GM19099 (cell line): ENCODE measurements around the gene DDRGK1.

Experiments used
- POLR2A ChIP-seq: IDR thresholded peaks from 3 replicates; pipeline ENCODE4 v1.6.1; 2011; ENCODE audit warnings: low read depth; ENCODE audit not compliant: insufficient read length; ENCODE audit errors: extremely low read depth

DDRGK1 gene

DNA sequence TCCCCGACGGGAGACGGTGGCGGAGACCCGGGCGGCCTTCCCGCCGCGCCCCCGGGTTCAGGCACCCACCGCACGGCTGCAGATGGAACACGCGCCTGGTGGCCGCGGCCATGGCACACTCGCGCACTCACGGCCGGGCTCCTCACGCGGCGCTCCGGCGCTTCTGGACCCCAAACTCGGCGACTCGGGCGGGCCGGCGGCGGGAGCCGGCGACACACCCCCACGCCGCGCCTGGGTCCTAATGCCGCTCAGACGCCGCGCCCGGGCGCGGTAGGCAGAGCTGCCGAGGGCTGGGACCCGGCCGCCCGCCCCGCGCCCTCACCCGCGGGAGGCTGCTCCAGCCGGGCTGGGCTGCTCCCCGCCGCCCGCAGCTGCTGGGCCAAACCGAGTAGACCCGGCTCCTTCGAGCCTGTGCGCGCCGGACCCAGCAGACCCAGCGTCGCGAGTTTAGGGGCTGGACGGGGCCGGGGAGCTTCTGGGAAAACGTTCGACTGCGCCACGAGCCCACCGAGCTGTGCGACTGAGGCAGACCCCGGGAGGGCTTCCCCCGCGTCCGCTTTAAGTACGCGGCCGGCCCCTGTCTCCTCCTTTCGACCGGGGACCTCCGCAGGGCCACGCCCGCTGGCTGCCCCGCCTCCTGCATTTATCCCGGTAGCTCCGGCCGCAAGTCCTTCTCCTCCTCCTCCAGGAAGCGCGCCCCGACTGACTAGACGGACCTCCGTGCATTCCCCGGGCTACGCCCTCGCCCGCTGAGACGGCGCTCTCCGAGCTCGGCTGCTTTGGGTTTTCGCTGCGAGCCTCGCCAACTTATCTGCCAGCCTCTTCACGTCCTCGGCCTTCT lies 34.8 kb upstream of the DDRGK1 start, which contains the start of gene SLC4A11:
TSS of gene SLC4A11 (minus strand) at position 165 of the 841 bp plus-strand sequence. CDS start at position 112, 53 bp downstream.
- no peak for TF ChIP-seq POLR2A

DNA sequence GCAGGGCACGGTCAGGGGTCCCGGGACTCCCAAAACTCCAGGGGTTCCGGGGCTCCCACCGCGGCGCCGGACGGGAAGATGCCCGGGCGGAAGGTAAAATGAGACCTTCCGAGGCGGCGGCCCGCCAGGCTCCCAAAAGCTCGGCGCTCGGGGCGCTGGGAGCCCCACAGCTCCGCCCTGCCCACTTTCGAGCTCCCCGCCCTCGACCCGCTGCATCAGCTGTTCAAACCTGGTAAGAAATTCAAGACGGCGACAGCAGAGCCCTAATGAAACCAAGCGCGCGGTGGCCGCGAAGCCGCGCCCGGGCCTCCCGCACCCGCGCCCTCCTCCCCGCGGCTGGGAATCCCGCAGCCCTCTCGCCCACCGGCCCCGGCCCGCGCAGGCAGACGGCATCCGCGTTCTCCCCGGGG lies 34.1 kb upstream of the DDRGK1 start:
- TF ChIP-seq POLR2A, result no peak

DNA sequence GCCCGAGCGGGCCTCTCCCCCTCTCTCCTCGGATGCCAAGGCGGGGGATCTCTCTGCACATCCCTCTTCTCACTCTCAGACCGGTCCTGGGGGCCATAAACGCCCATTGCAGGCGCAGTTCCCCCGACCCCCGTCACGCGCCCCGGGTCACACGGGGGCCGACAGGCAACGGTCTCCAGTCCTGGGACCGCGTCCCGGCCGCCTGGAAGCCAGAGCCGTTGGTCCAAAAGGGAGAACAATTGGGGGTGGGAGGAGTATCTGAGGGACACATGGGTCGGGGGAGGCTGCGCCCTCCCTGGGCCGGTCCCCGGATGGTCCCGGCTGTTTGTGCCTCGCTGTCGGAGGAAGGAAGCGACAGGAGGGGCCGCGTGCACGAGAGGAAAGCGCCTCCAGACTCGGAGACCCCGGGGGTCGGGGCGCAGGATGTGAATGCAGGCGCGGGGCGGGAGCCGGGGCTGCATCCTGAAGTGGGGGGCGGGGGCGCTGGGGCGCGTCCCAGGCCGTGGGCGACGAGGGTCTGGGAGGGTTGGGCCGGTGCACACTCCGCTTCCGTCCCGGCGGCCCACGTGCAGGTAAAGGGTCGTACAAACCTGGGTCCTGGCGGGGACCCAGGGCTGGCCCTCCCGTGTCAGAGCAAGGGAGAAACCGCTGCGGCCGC lies 33.6 kb upstream of the DDRGK1 start:
- TF ChIP-seq POLR2A, result no peak

DNA sequence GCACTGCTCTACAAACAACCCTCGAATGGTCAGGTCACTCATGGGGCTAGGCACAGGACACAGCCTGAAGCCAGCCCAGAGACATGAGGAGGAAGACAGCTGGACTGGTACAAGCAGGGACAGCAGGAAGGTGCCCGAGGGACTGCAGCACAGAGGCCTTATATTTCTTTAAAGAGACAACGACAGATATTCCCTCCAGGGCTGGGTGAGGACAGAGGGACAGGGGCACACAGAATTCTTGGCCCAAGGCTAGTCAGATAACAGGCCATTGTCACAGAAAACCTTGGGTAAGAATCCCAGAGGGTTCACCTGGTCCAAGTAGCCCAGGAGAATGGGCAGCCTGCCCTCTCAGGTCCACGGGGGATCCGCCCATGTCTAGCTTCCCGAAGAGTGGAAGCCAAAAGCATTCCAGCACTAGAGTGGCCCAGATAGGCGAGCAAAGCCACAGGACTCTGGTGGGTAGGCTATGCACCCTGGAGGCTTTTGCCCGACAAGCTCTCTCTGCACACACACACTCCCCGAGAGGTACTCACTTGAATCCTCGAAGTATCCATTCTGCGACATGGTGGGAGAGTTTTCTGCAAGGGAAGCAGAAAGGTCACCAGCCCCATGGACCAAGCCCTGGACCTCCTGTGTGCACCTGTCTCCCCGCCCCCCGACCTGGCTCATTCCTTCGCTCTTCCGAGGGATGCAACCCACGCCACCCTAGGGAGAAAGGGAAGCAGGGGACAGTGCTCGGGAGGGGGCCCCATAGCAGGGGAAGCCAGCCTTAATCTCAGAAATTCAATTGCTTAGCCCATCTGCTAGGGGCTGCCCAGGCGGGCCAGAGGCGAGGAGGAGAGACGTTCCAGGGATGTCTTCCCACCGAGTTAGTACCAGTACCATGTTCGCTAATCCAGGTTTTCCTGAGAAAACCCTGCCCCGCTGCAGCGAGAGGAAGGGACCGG lies 32.8 kb upstream of the DDRGK1 start:
- no peak for TF ChIP-seq POLR2A

DNA sequence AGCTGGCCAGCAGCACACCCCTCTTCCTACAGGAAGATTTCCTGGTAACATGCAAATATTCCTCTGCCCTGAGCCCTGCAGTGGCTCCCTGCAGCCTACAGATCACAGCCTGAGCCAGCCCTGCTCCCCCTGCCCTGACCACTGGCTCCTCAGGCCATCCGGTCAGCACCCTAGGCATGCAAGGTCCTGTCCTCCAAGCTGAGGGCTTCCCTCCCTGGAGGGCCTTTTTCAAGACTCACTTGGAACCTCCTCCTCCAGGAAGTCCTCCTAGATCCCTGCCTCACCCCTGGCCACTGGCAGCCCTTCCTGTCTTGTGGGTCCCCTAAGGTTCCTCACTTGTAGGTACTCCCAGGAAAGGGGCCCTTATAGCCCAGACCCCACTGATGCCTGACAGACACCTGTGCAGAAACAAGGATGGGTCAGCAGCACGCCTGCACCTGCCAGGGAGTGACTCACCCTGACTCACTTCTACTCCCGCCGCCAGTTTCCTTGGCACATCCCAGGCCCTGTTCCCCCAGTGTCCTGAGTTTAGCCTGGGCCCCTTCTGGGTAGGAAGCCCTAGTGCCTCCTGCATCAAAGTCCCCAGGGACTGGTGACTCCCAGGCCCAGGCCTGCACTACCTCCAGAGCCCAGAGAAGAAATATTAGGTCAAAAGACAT lies 31.3 kb upstream of the DDRGK1 start:
- TF ChIP-seq POLR2A, result no peak

DNA sequence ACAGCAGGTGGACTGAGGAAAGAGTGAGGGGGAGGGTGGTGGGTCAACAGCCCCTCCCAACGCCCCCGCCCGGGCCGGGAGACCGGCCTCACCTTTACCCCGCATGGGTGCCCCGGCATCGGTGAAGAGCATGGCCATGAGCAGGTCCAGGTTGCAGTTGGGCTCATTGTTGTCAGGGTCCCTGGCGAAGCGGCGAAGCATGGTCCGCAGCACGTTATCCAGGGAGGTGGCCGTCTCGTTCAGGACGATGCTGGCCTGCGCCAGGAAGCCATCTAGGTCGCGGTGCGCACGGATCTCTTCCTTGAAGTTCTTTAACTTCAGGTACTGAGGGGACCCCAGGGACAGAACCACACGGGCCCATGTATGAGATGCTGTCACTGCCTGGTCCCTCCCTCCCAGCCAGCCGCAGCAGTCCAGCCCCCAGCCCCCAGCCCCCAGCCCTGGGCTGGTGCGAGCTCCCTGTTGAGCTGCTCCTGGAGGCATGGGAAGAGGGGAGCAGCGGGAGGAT lies 29.6 kb upstream of the DDRGK1 start:
- no peak for TF ChIP-seq POLR2A

DNA sequence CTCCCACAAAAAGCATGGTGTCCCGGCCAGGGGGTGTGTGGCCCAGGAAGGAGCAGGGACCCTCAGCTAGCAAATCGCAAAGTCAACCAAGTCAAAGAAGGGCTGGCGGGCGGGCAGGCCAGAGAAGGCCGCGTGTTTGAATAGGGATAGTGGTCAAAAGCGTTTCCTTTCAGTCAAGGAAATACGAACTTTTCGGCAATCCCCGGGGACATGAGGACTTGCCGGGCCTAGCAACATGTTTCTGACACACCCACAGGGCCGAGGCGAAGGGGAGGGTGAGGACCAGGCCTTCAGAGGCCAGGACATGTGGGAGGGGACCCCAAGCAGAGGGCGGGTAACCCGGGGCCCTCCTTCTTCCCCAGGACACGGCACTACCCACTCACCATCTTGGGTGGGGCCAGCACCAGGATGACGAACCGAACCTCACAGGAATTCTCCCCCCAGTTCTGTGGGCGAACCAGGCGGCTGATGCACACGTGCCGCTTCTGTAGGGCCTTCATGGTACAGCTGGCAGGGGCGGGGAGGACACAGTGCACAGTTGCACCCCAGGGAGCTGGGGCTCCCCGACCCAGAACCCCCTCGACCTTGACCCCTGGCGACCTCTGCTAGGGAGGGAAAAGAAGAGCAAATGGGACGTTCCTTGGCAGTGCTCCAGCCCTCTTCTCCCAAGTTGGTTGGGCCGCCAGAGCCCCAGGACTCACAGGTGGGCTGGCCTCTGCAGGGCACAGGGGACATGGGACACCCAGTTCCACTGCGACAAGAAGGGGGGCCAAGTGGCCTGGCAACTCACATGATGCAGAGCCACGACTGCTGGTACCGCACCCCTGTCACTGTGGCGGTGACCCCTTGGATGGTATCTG lies 28.9 kb upstream of the DDRGK1 start:
- TF ChIP-seq POLR2A, result no peak

DNA sequence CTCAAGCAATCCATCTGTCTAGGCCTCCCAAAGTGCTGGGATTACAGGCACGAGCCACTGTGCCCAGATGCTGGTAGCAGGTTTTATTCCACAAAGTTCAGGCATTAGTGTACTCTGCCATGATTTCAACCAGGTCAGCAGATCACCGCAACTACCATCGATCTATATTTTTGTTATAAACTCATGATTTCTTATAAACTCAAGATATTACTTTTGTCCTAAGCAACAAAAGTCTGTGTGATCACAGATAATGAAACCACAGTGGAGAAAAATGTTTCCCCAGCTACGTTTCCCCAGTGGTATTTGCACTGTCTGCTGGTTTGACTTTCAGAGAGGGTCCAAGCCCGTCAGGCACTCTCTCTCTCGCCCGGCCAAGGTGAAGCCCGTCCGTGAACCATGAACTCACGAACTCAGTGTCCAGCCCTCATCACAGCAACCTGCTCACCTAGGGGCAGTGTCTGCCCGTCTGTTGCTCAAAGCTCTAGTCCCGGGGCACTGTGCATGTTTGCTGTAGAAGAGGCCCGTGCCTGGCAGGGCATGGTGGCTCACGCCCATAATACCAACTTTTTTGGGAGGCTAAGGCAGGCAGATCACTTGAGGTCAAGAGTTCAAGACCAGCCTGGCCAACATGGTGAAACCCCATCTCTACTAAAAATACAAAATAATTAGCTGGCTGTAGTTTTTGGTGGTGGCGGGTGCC lies 27.6 kb upstream of the DDRGK1 start:
- no peak for TF ChIP-seq POLR2A

DNA sequence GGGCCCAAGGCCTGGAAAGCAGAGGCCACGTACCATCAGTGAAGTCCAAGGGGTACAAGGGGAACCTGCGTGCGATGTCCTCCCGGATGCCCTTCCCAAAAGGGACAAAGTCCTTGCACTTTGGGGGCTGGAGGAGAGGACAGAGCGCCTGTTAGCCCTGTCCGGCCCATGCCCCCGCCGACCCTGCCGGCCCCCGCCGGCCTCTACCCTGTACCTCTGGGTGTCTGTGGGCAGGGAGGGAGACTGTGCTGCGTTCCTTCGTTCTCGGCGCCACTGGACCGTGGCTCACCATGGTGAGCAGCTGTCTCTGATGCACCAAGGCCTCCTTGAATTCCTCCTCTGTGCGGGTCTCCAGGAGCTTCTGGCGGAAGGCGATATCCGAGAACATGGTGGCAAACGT lies 26.6 kb upstream of the DDRGK1 start:
- no peak for TF ChIP-seq POLR2A

DNA sequence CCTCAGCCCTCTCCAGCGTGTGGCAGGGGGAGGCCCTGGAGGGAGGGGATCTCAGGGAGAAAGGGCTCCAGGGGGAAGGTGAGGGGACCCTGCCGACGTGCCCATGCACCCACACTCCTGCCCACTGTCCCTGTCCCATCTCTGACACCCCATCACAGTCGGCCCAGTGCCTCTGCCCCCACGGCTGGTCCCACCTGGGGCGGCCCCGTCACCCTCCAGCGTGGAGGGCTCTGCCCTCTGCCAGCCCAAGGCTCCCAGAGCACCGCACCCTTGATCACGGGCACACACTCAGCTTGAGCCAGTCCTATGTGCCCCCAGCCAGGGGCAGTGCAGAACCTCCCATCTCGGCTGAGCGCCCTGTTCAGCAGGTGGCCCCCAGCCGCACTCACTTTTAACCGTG lies 25.3 kb upstream of the DDRGK1 start:
- no peak for TF ChIP-seq POLR2A

DNA sequence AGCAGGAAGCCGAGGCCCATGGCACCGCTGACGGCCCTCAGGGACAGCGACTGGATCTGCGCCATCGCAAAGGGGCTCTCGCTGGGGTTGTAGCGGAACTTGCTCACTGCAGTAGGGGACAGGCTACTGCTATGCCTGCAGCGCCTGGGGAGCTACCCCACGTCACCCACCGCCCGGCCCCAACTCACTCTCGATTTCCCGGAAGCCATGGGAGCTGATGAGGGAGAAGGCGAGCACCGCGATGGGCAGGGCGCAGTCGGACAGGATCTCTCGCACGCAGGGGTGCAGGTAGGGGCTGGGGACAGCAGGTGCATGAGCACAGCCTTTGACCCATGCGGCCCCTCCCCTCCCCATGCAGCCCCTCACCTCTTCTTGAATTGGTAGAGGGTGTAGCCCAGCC lies 24.7 kb upstream of the DDRGK1 start:
- no peak for TF ChIP-seq POLR2A

DNA sequence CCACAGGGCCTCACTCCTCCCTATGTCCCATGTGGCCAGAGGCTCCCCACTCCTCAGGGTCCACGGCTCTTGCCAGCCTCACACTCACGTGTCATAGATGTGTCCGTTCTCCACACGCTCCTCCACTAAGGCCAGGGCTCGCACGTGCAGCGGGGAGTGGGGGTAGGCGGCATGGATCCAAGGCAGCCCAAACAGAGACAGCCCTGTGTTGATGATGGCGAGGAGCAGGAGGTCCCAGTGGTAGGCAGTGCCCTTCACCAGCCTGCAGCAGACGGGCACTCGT lies 24.2 kb upstream of the DDRGK1 start:
- no peak for TF ChIP-seq POLR2A

DNA sequence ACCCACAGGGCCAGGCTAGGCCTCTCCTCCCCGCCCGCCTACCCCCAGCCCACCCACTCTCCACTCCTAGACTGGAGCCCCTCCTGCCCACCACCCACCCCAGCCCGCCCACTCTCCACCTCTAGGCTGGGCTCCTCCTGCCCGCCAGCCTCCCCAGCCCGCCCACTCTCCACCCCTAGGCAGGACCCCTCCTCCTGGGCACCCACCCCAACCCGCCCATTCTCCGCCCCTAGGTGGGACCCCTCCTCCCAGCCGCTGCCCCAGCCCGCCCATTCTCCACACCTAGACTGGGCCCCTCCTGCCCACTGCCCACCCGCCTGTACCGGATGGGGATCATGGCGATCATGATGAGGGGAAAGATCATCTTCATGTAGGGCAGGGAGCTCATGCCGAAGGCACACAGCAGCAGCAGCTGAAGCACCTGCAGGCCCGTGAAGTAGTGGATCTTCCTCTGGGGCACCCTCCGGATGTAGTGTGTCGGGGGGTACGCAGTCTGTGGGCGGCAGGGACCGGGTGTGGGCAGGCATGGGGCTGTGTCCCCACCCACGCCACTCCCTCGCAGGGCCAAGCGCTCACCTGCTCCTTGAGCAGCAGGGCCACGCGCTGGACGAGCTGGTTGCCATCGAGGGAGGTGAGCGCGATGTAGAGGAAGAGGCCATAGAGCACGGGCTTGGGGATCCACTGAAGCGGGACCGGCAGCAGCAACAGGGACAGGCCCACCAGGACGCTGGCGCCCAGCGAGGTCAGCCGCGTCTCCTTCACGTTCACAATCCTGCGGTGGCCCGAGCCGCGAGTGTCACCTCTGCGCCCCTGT lies 23.7 kb upstream of the DDRGK1 start:
- no peak for TF ChIP-seq POLR2A

DNA sequence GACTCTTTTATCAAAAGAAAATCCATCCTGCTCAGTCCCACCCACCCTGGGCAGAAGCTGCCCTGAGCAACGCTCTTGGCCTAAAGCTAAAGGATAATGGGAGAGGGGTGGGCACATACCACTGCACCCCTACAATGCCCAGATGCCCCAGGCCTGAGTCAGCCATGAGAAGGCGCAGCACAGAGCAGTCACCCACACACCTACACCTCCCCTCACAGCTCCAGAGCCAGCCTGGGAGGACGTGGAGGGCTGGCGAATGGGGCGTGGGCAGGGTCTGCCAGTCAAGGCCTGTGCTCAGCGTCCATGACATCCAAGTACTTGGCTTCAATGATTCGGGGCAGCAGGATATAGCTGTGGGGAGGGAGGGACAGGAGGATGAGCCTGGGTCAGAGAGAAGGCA lies 23.0 kb upstream of the DDRGK1 start:
- TF ChIP-seq POLR2A, result no peak
